GM12864 (cell line): ENCODE results near the gene ATF4.

ENCODE experiments used
- DNase-seq: peaks from one replicate; pipeline ENCODE4 v3.0.0-alpha.2; 2011; ENCODE audit warnings: low read depth
- H3K4me3 ChIP-seq: 2 replicates; pipeline ENCODE4 v1.5.1; 2011; ENCODE audit warnings: mild to moderate bottlenecking, low read depth, low read length, control low read depth
- CTCF ChIP-seq: IDR thresholded peaks from 2 replicates; pipeline ENCODE4 v1.5.1; 2011; ENCODE audit warnings: low read depth, mild to moderate bottlenecking, moderate library complexity, low read length, control low read depth, inconsistent platforms; ENCODE audit errors: missing control alignments

ATF4 gene

GRCh38 chr22:39558950-39559349 lies 38.6 kb downstream of the ATF4 start:
- no peak for DNase-seq
- no peak for TF ChIP-seq CTCF
- no peak overlapping the region for H3K4me3 ChIP-seq

GRCh38 chr22:39559456-39560105 lies 39.2 kb downstream of the ATF4 start:
- H3K4me3 ChIP-seq: no peak overlapping the region
- TF ChIP-seq CTCF: peak; percentile 68
- DNase-seq: no peak

- no peak for DNase-seq
- H3K4me3 ChIP-seq: no peak overlapping the region
- no peak for TF ChIP-seq CTCF
Measured at GRCh38 chr22:39560127-39560526, 39.8 kb downstream of the ATF4 start.

GRCh38 chr22:39562839-39563489 lies 42.6 kb downstream of the ATF4 start:
- no peak for DNase-seq
- H3K4me3 ChIP-seq: no peak overlapping the region
- no peak for TF ChIP-seq CTCF

- no peak for DNase-seq
Measured at GRCh38 chr22:39563571-39564428, 43.4 kb downstream of the ATF4 start.

GRCh38 chr22:39565414-39565944 lies 45.1 kb downstream of the ATF4 start:
- no peak for DNase-seq
- TF ChIP-seq CTCF: no peak
- no peak overlapping the region for H3K4me3 ChIP-seq

More at GRCh38 chr22:39563571-39564428, 43.4 kb downstream of the ATF4 start:
- no peak for TF ChIP-seq CTCF
- H3K4me3 ChIP-seq: no peak overlapping the region
